ENCODE results near the gene RIN3. TPM values are rescaled to one million over a fixed set of nuclear protein-coding genes. Genes with fewer than 3 reads are reported as not detected.

RIN3 gene
- total RNA-seq, 4 donors from 2014 or later: 13.5 to 22.2 (median 16.2) TPM

GRCh38 chr14:92472860-92473259, 40.7 kb upstream of the RIN3 start:
- H3K4me1 ChIP-seq: peaks cover 0 to 6% (median 6%) of the 10 kb centered on the region in 3 donors
- peaks cover 0 to 9% (median 0%) of the 10 kb centered on the region in 3 donors for H3K9me3 ChIP-seq
- H3K27me3 ChIP-seq: no peaks in the 10 kb centered on the region
- ATAC-seq: no peak
- 100% methylated on average over 1 of the region's 1 CpG for WGBS, 2 donors (ENCODE audit: low coverage in 1 of 2)
- no peaks in the 10 kb centered on the region for H3K36me3 ChIP-seq
- H3K27ac ChIP-seq: peak overlapping the region in 3 of 4 donors; percentile 29 to 69 (median 62)
- TF ChIP-seq EP300 (IDR thresholded peaks at IDR 0.05) (no peak), CTCF (IDR thresholded peaks at IDR 0.05) (no peak), POLR2A (IDR thresholded peaks at IDR 0.05) (no peak), POLR2AphosphoS5 (IDR thresholded peaks at IDR 0.05) (no peak)
- no peak overlapping the region for H3K4me3 ChIP-seq

- H3K27me3 ChIP-seq: no peaks in the 10 kb centered on the region
- 66% methylated on average over 6 to 7 of the region's 9 CpGs for WGBS, 2 donors (ENCODE audit: low coverage in 1 of 2)
- peak; percentile 85 for ATAC-seq
Measured at GRCh38 chr14:92473261-92473968, 40.2 kb upstream of the RIN3 start.

GRCh38 chr14:92473969-92474535, 39.5 kb upstream of the RIN3 start:
- no peaks in the 10 kb centered on the region for H3K36me3 ChIP-seq
- peak overlapping the region in 3 of 4 donors; percentile 29 to 69 (median 62) for H3K27ac ChIP-seq
- no peaks in the 10 kb centered on the region for H3K27me3 ChIP-seq
- TF ChIP-seq POLR2A (IDR thresholded peaks at IDR 0.05) (no peak), CTCF (IDR thresholded peaks at IDR 0.05) (no peak), POLR2AphosphoS5 (IDR thresholded peaks at IDR 0.05) (no peak), EP300 (IDR thresholded peaks at IDR 0.05) (no peak)
- WGBS, 2 donors (ENCODE audit: low coverage in 1 of 2): 72 to 100% methylated on average over 2 to 3 of the region's 3 CpGs
- H3K9me3 ChIP-seq: peaks cover 0 to 9% (median 0%) of the 10 kb centered on the region in 3 donors
- no peak for ATAC-seq
- peaks cover 0 to 6% (median 6%) of the 10 kb centered on the region in 3 donors for H3K4me1 ChIP-seq
- no peak overlapping the region for H3K4me3 ChIP-seq

More at GRCh38 chr14:92473261-92473968, 40.2 kb upstream of the RIN3 start:
- H3K4me3 ChIP-seq: no peak overlapping the region
- H3K4me1 ChIP-seq: peaks cover 0 to 6% (median 6%) of the 10 kb centered on the region in 3 donors
- H3K9me3 ChIP-seq: peaks cover 0 to 9% (median 0%) of the 10 kb centered on the region in 3 donors
- H3K36me3 ChIP-seq: no peaks in the 10 kb centered on the region
- peak overlapping the region in 3 of 4 donors; percentile 29 to 69 (median 62) for H3K27ac ChIP-seq
- no peak for TF ChIP-seq CTCF (IDR thresholded peaks at IDR 0.05)
- no peak for TF ChIP-seq EP300 (IDR thresholded peaks at IDR 0.05)
- TF ChIP-seq POLR2A (IDR thresholded peaks at IDR 0.05): no peak
- TF ChIP-seq POLR2AphosphoS5 (IDR thresholded peaks at IDR 0.05): peak; percentile 21

GRCh38 chr14:92475037-92475436, 38.5 kb upstream of the RIN3 start:
- Histone ChIP-seq H3K27me3 (no peaks in the 10 kb centered on the region), H3K4me3 (no peak overlapping the region), H3K27ac (peak overlapping the region in 3 of 4 donors; percentile 25 to 53 (median 35)), H3K4me1 (peaks cover 0 to 6% (median 6%) of the 10 kb centered on the region in 3 donors), H3K9me3 (peaks cover 0 to 1% (median 0%) of the 10 kb centered on the region in 3 donors), H3K36me3 (no peaks in the 10 kb centered on the region)
- TF ChIP-seq CTCF (IDR thresholded peaks at IDR 0.05): no peak
- TF ChIP-seq POLR2AphosphoS5 (IDR thresholded peaks at IDR 0.05): no peak
- no peak for TF ChIP-seq EP300 (IDR thresholded peaks at IDR 0.05)
- TF ChIP-seq POLR2A (IDR thresholded peaks at IDR 0.05): no peak
- no peak for ATAC-seq
- 100% methylated on average over 1 of the region's 1 CpG for WGBS, 2 donors (ENCODE audit: low coverage in 1 of 2)

All from gastroesophageal sphincter (tissue), 4 donors.